MCF 10A (cell line): ENCODE measurements around the gene FARSA. TPM values are rescaled to one million over a fixed set of nuclear protein-coding genes. Genes with fewer than 3 reads are reported as not detected.

Experiments
- BruUV-seq: library from RNA; stranded (reverse); fragments of 400-500 nt; replicated peaks from 2 replicates; lab custom pipeline; 2021; lab: Mats Ljungman, UMichigan
- CTCF ChIA-PET: fragments of 300-600 bp; sonication (Branson Sonifier 250); formaldehyde crosslinking; extraction: SDS; loops from one replicate; lab custom pipeline; 2021; ENCODE audit warnings: antibody characterized with exemption, inconsistent platforms; lab: Yijun Ruan, JAX
- POLR2A ChIA-PET: fragments of 300-600, 350-650 bp; sonication (Branson Sonifier 250); formaldehyde crosslinking; extraction: SDS; loops from one replicate; lab custom pipeline; 2020; ENCODE audit warnings: antibody characterized with exemption, inconsistent platforms; lab: Yijun Ruan, JAX
- DNase-seq: peaks from one replicate; pipeline ENCODE4 v3.0.0-alpha.2; 2018; ENCODE audit not compliant: unreplicated experiment
- H3K27ac Mint-ChIP-seq: one replicate; pipeline ENCODE4 v1.8.0; 2022; ENCODE audit warnings: mild to moderate bottlenecking, low read depth, mixed read lengths; ENCODE audit not compliant: unreplicated experiment
- H3K27me3 Mint-ChIP-seq: one replicate; pipeline ENCODE4 v1.8.0; 2022; ENCODE audit warnings: mixed read lengths; ENCODE audit not compliant: insufficient read depth, unreplicated experiment
- H3K36me3 Mint-ChIP-seq: one replicate; pipeline ENCODE4 v1.8.0; 2022; ENCODE audit warnings: mild to moderate bottlenecking, moderate library complexity, mixed read lengths; ENCODE audit not compliant: insufficient read depth, unreplicated experiment
- H3K4me1 Mint-ChIP-seq: one replicate; pipeline ENCODE4 v1.8.0; 2022; ENCODE audit warnings: mixed read lengths; ENCODE audit not compliant: insufficient read depth, unreplicated experiment
- H3K4me3 Mint-ChIP-seq: one replicate; pipeline ENCODE4 v1.8.0; 2022; ENCODE audit warnings: mild to moderate bottlenecking, moderate library complexity, mixed read lengths; ENCODE audit not compliant: unreplicated experiment
- H3K9me3 Mint-ChIP-seq: one replicate; pipeline ENCODE4 v1.8.0; 2022; ENCODE audit warnings: mixed read lengths; ENCODE audit not compliant: unreplicated experiment
- CTCF ChIP-seq: fragments of 200-600 bp; IDR thresholded peaks from one replicate; pipeline ENCODE4 v1.8.0; 2022; ENCODE audit warnings: antibody characterized with exemption, mild to moderate bottlenecking; ENCODE audit not compliant: unreplicated experiment
- intact Hi-C: fragments of 100-400 bp; cut with micrococcal nuclease; formaldehyde crosslinking; loops from 2 replicates; pipeline ENCODE4 v1.14.1; 2022
- microRNA-seq: library from miRNA; unstranded; fragments of <30 nt; microRNA quantifications from one replicate; pipeline ENCODE4 v1.2.0, GENCODE V29; 2022
- total RNA-seq: library from RNA; stranded (reverse); gene quantifications from 2 replicates; pipeline ENCODE4 v1.2.3, GENCODE V29; 2022

The FARSA gene
- total RNA-seq, 1 experiment from 2014 or later = 107 TPM

- CTCF ChIA-PET = no interaction called here
- no TSS peak for BruUV-seq
- Mint-ChIP-seq H3K27ac (no peak overlapping the region), H3K9me3 (peaks cover 9% of the 10 kb centered on the region), H3K27me3 (no peaks in the 10 kb centered on the region), H3K4me1 (no peaks in the 10 kb centered on the region), H3K4me3 (no peak overlapping the region), H3K36me3 (peaks cover 26% of the 10 kb centered on the region)
- DNase-seq = no peak
- no peak for TF ChIP-seq CTCF
- intact Hi-C loops = no loop called here
- POLR2A ChIA-PET = no interaction called here
Observed at GRCh38 chr19:12875086-12875485, 58.4 kb downstream of the FARSA start.

- CTCF ChIA-PET = interaction anchor here (1.1 to 1.3 kb wide), 2 partner anchors 26 to 114 kb away, joined by 3 to 4 read pairs; no protein-coding TSS in a partner anchor
- Mint-ChIP-seq H3K27me3 (no peaks in the 10 kb centered on the region), H3K27ac (no peak overlapping the region), H3K9me3 (peaks cover 9% of the 10 kb centered on the region), H3K4me1 (no peaks in the 10 kb centered on the region), H3K4me3 (no peak overlapping the region), H3K36me3 (peaks cover 26% of the 10 kb centered on the region)
- TF ChIP-seq CTCF = no peak
- POLR2A ChIA-PET = interaction anchor here (1.2 kb wide), 1 partner anchor 7 kb away, joined by 4 read pairs; the partner anchor contains the start of gene DNASE2
- intact Hi-C loops = no loop called here
- DNase-seq = no peak
- no TSS peak for BruUV-seq
Observed at GRCh38 chr19:12873891-12874745, 59.4 kb downstream of the FARSA start.

GRCh38 chr19:12872941-12873890 lies 60.3 kb downstream of the FARSA start:
- POLR2A ChIA-PET = interaction anchor here (0.6 to 1.2 kb wide), 2 partner anchors 8 to 210 kb away, joined by 4 read pairs; partner anchors contain the start of gene DNASE2

More at GRCh38 chr19:12872941-12873890, 60.3 kb downstream of the FARSA start:
- Mint-ChIP-seq H3K36me3 (peaks cover 19% of the 10 kb centered on the region), H3K9me3 (peaks cover 9% of the 10 kb centered on the region), H3K4me1 (no peaks in the 10 kb centered on the region), H3K4me3 (no peak overlapping the region), H3K27ac (no peak overlapping the region), H3K27me3 (no peaks in the 10 kb centered on the region)
- intact Hi-C loops = no loop called here
- CTCF ChIA-PET = interaction anchor here (0.7 to 1.3 kb wide), 3 partner anchors 11 to 113 kb away, joined by 3 to 5 read pairs (median 4); no protein-coding TSS in a partner anchor
- no TSS peak for BruUV-seq
- peak; percentile 23 for DNase-seq
- TF ChIP-seq CTCF = no peak

Small RNA genes lying within 50 kb of the gene (microRNA-seq; reads per million reads assigned to microRNA genes)
- gene MIR5695 (not detected), gene MIR6515 (3.8 reads per million, percentile 29 among the genes with 10 or more reads in this experiment)

Other genes with a start within 250 kb of the FARSA start
- not detected in 2 replicates for gene GNG14, start 245.7 kb downstream of the FARSA start, total RNA-seq
- gene FBXW9, start 237.1 kb downstream of the FARSA start, total RNA-seq = 10.8 and 13.8 TPM in 2 replicates
- 74.7 and 89.5 TPM in 2 replicates for gene TNPO2, start 209.8 kb downstream of the FARSA start, total RNA-seq
- 139 and 146 TPM in 2 replicates for gene TRIR, start 199.0 kb downstream of the FARSA start, total RNA-seq
- gene GET3, start 196.2 kb downstream of the FARSA start, total RNA-seq = 62.9 and 67.1 TPM in 2 replicates
- 0.70 and 0.83 TPM in 2 replicates for gene BEST2, start 181.9 kb downstream of the FARSA start, total RNA-seq
- gene HOOK2, start 158.2 kb downstream of the FARSA start, total RNA-seq = 31.6 and 32.8 TPM in 2 replicates
- 86.4 and 125 TPM in 2 replicates for gene JUNB, start 142.2 kb downstream of the FARSA start, total RNA-seq
- gene PRDX2, start 131.9 kb downstream of the FARSA start, total RNA-seq = 224 and 295 TPM in 2 replicates
- 6.9 and 14.5 TPM in 2 replicates for gene THSD8, start 131.6 kb downstream of the FARSA start, total RNA-seq
- 11.2 and 16.7 TPM in 2 replicates for gene RNASEH2A, start 127.1 kb downstream of the FARSA start, total RNA-seq
- not detected in 2 replicates for gene RTBDN, start 99.1 kb downstream of the FARSA start, total RNA-seq
- 1.0 and 1.6 TPM in 2 replicates for gene MAST1, start 95.2 kb downstream of the FARSA start, total RNA-seq
- gene DNASE2, start 52.3 kb downstream of the FARSA start, total RNA-seq = 26.7 and 28.7 TPM in 2 replicates
- gene KLF1, start 46.5 kb downstream of the FARSA start, total RNA-seq = not detected in 2 replicates
- gene GCDH, start 42.6 kb downstream of the FARSA start, total RNA-seq = 22.9 and 38.0 TPM in 2 replicates
- 0.83 and 0.91 TPM in 2 replicates for gene SYCE2, start 14.4 kb downstream of the FARSA start, total RNA-seq
- 792 and 1,042 TPM in 2 replicates for gene CALR, start 4.9 kb upstream of the FARSA start, total RNA-seq
- 197 and 219 TPM in 2 replicates for gene RAD23A, start 12.2 kb upstream of the FARSA start, total RNA-seq
- gene GADD45GIP1, start 23.5 kb upstream of the FARSA start, total RNA-seq = 44.4 and 47.5 TPM in 2 replicates
- gene DAND5, start 35.9 kb upstream of the FARSA start, total RNA-seq = not detected in 2 replicates
- gene NFIX, start 61.8 kb upstream of the FARSA start, total RNA-seq = 26.9 and 27.2 TPM in 2 replicates
- gene LYL1, start 169.1 kb upstream of the FARSA start, total RNA-seq = not detected in 2 replicates
- gene TRMT1, start 183.0 kb upstream of the FARSA start, total RNA-seq = 47.5 and 63.2 TPM in 2 replicates
- gene NACC1, start 184.6 kb upstream of the FARSA start, total RNA-seq = 55.9 and 67.3 TPM in 2 replicates
- gene STX10, start 216.7 kb upstream of the FARSA start, total RNA-seq = 35.2 and 37.9 TPM in 2 replicates
- gene IER2, start 216.7 kb upstream of the FARSA start, total RNA-seq = 63.0 and 92.3 TPM in 2 replicates